Measurements from ENCODE around the gene GARIN1A.
"Not testable (repeated sequence)": the region's sequence is repeated elsewhere in the genome, so short reads cannot be mapped to it uniquely, and the experiment has no call there.

Gene GARIN1A

DNA sequence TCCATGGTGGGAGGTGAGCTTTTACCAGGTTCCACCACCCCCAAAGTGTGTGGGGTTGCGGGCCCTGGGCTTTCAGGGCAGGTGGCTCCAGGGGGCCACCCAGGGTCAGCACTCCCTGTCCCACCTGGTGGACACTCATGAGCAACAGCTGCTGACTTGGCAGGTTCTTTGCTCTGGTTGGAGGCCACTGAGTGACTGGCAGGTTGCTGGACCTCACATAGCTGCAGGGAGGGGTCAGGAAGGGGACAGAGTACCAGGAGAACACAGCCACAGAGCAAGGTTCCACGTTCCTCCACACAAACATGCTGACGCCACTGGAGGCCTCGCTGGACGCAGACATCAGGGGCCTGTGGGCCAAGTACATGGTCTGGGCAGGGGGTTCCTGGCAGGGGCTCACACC is 13.7 kb upstream of the GARIN1A start:
- H3K4me1 ChIP-seq (ENCODE audit: control insufficient read depth, insufficient read depth, low read length); H3K27ac ChIP-seq (ENCODE audit: low read length); H3K4me3 ChIP-seq (ENCODE audit: low read length); H3K27me3 ChIP-seq (ENCODE audit: control insufficient read depth, insufficient read depth, low read length); H3K36me3 ChIP-seq (ENCODE audit: control insufficient read depth, insufficient read depth, low read length); H3K9me3 ChIP-seq (ENCODE audit: control insufficient read depth, insufficient read depth, low read length); DNase-seq (ENCODE audit: low read depth, low spot score): not testable (repeated sequence)
- WGBS (ENCODE audit: insufficient coverage, insufficient read length), result no CpG with 5 or more reads among the region's 5 CpGs

DNA sequence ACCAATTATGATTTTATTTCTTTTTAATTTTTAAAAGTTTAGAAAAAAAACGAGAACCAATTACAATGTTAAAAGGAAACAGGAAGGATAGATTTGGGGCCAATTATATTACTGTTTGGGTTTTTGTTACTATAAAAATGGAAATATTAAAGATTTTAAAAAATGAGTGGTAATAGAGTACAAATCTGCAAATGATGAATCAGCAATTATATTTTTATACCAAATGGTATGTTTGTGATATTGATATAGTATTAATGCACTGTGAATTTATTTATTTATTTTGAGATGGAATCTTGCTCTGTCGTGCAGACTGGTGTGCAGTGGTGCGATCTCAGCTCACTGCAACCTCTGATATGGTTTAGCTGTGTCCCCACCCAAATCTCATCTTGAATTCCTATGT is 11.5 kb upstream of the GARIN1A start:
- Histone ChIP-seq H3K4me3 (ENCODE audit: low read length) (no peak overlapping the region), H3K4me1 (ENCODE audit: control insufficient read depth, insufficient read depth, low read length) (no peaks in the 10 kb centered on the region), H3K36me3 (ENCODE audit: control insufficient read depth, insufficient read depth, low read length) (no peaks in the 10 kb centered on the region), H3K27me3 (ENCODE audit: control insufficient read depth, insufficient read depth, low read length) (no peaks in the 10 kb centered on the region), H3K9me3 (ENCODE audit: control insufficient read depth, insufficient read depth, low read length) (no peaks in the 10 kb centered on the region), H3K27ac (ENCODE audit: low read length) (no peak overlapping the region)
- 100% methylated on average over 1 of the region's 3 CpGs for WGBS (ENCODE audit: insufficient coverage, insufficient read length)
- no peak for DNase-seq (ENCODE audit: low read depth, low spot score)

DNA sequence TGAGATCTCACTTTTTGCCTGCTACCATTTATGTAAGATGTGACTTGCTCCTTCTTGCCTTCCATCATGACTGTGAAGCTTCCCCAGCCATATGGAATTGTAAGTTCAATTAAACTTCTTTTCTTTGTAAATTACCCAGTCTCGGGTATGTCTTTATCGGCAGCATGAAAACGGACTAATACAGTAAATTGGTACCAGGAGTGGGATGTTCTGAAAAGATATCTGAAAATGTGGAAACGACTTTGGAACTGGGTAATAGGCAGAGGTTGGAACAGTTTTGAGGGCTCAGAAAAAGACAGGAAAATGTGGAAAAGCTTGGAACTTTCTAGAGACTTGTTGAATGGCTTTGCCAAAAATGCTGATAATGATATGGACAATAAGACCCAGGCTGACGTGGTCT is 10.6 kb upstream of the GARIN1A start:
- no peak for DNase-seq (ENCODE audit: low read depth, low spot score)
- no CpG with 5 or more reads among the region's 5 CpGs for WGBS (ENCODE audit: insufficient coverage, insufficient read length)
- no peak overlapping the region for H3K4me3 ChIP-seq (ENCODE audit: low read length)
- no peaks in the 10 kb centered on the region for H3K4me1 ChIP-seq (ENCODE audit: control insufficient read depth, insufficient read depth, low read length)
- no peak overlapping the region for H3K27ac ChIP-seq (ENCODE audit: low read length)
- H3K27me3 ChIP-seq (ENCODE audit: control insufficient read depth, insufficient read depth, low read length), result no peaks in the 10 kb centered on the region
- H3K36me3 ChIP-seq (ENCODE audit: control insufficient read depth, insufficient read depth, low read length), result no peaks in the 10 kb centered on the region
- no peaks in the 10 kb centered on the region for H3K9me3 ChIP-seq (ENCODE audit: control insufficient read depth, insufficient read depth, low read length)

DNA sequence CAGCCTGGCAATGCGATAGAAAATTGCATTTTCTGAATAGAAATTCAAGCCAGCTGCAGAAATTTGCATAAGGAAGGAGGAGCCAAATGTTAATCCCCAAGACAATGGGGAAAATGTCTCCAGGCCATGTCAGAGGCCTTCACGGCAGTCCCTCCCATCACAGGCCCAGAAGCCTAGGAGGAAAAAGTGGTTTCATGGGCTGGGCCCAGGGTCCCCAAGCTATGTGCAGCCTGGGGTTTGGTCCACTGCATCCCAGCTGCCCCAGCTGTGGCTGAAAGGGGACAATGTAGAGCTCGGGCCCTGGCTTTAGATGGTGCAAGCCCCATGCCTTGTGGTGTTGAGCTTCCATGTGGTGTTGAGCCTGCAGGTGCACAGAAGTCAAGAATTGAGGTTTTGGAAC is 10.0 kb upstream of the GARIN1A start:
- Histone ChIP-seq H3K4me3 (ENCODE audit: low read length) (no peak overlapping the region), H3K9me3 (ENCODE audit: control insufficient read depth, insufficient read depth, low read length) (no peaks in the 10 kb centered on the region), H3K27me3 (ENCODE audit: control insufficient read depth, insufficient read depth, low read length) (no peaks in the 10 kb centered on the region), H3K36me3 (ENCODE audit: control insufficient read depth, insufficient read depth, low read length) (no peaks in the 10 kb centered on the region), H3K27ac (ENCODE audit: low read length) (no peak overlapping the region), H3K4me1 (ENCODE audit: control insufficient read depth, insufficient read depth, low read length) (no peaks in the 10 kb centered on the region)
- no CpG with 5 or more reads among the region's 3 CpGs for WGBS (ENCODE audit: insufficient coverage, insufficient read length)
- no peak for DNase-seq (ENCODE audit: low read depth, low spot score)

DNA sequence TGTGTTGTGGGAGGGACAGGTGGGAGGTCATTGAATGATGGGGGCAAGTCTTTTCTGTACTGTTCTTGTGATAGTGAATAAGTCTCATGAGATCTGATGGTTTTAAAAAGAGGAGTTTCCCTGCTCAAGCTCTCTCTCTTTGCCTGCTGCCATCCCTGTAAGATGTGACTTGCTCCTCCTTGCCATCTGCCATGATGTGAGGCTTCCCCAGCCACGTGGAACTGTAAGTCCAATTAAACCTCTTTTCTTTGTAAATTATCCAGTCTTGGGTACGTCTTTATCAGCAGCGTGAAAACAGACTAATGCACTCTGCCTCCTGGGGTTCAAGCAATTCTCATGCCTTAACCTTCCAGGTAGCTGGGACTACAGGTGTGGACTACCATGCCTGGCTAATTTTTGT is 8.9 kb upstream of the GARIN1A start:
- not testable (repeated sequence) for H3K9me3 ChIP-seq (ENCODE audit: control insufficient read depth, insufficient read depth, low read length); DNase-seq (ENCODE audit: low read depth, low spot score); H3K36me3 ChIP-seq (ENCODE audit: control insufficient read depth, insufficient read depth, low read length); H3K4me1 ChIP-seq (ENCODE audit: control insufficient read depth, insufficient read depth, low read length); H3K4me3 ChIP-seq (ENCODE audit: low read length); H3K27ac ChIP-seq (ENCODE audit: low read length); H3K27me3 ChIP-seq (ENCODE audit: control insufficient read depth, insufficient read depth, low read length)
- no CpG with 5 or more reads among the region's 3 CpGs for WGBS (ENCODE audit: insufficient coverage, insufficient read length)

DNA sequence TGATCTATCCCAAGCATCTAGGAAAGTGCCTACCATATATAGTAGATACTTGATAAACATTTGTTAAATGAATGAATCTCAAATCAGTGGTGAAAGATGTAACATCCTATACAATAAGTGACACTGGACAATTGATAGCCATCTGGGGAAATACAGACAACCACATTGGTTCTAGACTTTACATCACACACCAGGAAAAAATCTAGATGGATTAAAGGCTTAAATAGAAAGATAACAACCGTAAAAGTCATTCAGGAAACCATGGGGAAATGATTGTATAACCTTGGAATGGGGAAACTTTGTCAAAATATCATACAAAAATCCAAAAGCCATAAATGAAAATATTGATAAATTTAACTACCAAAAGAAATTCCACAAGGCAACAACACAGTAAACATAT is 7.0 kb upstream of the GARIN1A start:
- H3K36me3 ChIP-seq (ENCODE audit: control insufficient read depth, insufficient read depth, low read length), result no peaks in the 10 kb centered on the region
- no peaks in the 10 kb centered on the region for H3K4me1 ChIP-seq (ENCODE audit: control insufficient read depth, insufficient read depth, low read length)
- no peak overlapping the region for H3K4me3 ChIP-seq (ENCODE audit: low read length)
- no peak overlapping the region for H3K27ac ChIP-seq (ENCODE audit: low read length)
- no peaks in the 10 kb centered on the region for H3K9me3 ChIP-seq (ENCODE audit: control insufficient read depth, insufficient read depth, low read length)
- no peaks in the 10 kb centered on the region for H3K27me3 ChIP-seq (ENCODE audit: control insufficient read depth, insufficient read depth, low read length)
- WGBS (ENCODE audit: insufficient coverage, insufficient read length), result no CpG with 5 or more reads among the region's 1 CpG
- no peak for DNase-seq (ENCODE audit: low read depth, low spot score)

DNA sequence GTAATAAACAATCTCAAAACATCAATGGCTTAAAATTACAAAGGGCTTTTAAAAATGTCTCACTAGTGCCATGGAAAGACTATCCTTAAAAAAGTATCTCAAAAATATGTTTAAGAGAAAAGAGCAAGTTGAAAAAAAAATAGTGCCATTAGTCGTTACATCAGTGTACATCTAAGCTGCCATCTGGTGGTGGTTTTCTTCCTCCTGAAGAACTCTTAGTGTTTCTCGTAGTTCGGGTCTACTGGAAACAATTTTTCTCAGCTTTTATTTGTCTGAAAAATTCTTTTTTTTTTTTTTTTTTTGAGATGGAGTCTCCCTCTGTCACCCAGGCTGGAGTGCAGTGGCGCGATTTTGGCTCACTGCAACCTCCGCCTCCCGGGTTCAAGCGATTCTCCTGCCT is 5.9 kb upstream of the GARIN1A start:
- Histone ChIP-seq H3K36me3 (ENCODE audit: control insufficient read depth, insufficient read depth, low read length) (no peaks in the 10 kb centered on the region), H3K27me3 (ENCODE audit: control insufficient read depth, insufficient read depth, low read length) (no peaks in the 10 kb centered on the region), H3K9me3 (ENCODE audit: control insufficient read depth, insufficient read depth, low read length) (no peaks in the 10 kb centered on the region), H3K27ac (ENCODE audit: low read length) (no peak overlapping the region), H3K4me1 (ENCODE audit: control insufficient read depth, insufficient read depth, low read length) (no peaks in the 10 kb centered on the region), H3K4me3 (ENCODE audit: low read length) (no peak overlapping the region)
- WGBS (ENCODE audit: insufficient coverage, insufficient read length), result no CpG with 5 or more reads among the region's 8 CpGs
- no peak for DNase-seq (ENCODE audit: low read depth, low spot score)

DNA sequence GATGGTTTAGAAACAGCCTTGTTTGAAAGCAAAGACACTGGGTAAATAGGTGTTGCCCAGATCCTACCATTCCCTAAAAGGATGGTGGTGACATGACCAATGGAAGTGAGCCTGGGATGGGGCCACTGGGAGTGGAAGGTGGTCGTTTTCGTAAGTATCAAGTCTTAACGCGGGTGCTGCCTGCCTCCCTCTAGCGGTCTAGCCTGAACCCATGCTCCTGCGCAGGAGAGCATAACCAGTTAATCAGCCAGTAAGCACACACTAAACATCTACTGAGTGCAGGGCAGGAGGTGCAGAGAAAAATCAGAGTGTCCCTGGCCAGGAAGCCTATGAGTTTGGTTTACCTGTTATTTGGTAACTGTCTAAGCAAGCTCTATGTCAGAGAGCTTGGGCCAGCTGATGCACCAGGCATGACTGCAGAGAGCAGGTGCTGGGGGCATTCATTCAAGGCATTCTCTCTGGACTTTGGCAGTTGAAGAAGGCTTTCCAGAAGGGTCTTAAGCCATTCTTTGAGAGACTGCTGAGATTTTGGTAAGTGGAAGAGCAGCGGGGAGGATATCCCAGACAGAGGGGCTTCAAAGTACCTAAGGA is 930 bp downstream of the GARIN1A start:
- no peaks in the 10 kb centered on the region for H3K36me3 ChIP-seq (ENCODE audit: control insufficient read depth, insufficient read depth, low read length)
- no peaks in the 10 kb centered on the region for H3K9me3 ChIP-seq (ENCODE audit: control insufficient read depth, insufficient read depth, low read length)
- no CpG with 5 or more reads among the region's 7 CpGs for WGBS (ENCODE audit: insufficient coverage, insufficient read length)
- no peaks in the 10 kb centered on the region for H3K27me3 ChIP-seq (ENCODE audit: control insufficient read depth, insufficient read depth, low read length)
- H3K27ac ChIP-seq (ENCODE audit: low read length), result no peak overlapping the region
- DNase-seq (ENCODE audit: low read depth, low spot score), result peak; percentile 29
- H3K4me1 ChIP-seq (ENCODE audit: control insufficient read depth, insufficient read depth, low read length), result no peaks in the 10 kb centered on the region
- H3K4me3 ChIP-seq (ENCODE audit: low read length), result no peak overlapping the region

DNA sequence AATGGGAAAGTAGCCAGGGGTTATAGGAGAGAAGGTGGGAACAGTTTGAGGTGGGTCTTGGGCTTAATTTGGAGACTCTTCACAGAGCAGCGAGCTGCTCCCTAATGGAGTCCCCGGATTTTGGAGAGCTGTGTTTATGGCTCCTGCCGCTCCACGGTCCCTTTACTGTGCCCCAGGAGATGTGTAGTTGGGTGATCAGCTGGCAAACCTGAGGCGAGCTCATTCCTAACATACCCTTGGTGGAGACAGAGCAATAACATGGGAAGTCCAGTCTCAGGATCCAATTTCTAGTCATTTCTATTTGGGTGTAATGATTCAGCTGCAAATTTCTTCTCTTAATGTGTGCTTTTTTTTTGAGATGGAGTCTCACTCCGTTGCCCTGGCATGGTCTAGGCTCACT is 1.5 kb downstream of the GARIN1A start:
- no peaks in the 10 kb centered on the region for H3K36me3 ChIP-seq (ENCODE audit: control insufficient read depth, insufficient read depth, low read length)
- no CpG with 5 or more reads among the region's 6 CpGs for WGBS (ENCODE audit: insufficient coverage, insufficient read length)
- H3K9me3 ChIP-seq (ENCODE audit: control insufficient read depth, insufficient read depth, low read length), result no peaks in the 10 kb centered on the region
- no peaks in the 10 kb centered on the region for H3K27me3 ChIP-seq (ENCODE audit: control insufficient read depth, insufficient read depth, low read length)
- H3K4me1 ChIP-seq (ENCODE audit: control insufficient read depth, insufficient read depth, low read length), result no peaks in the 10 kb centered on the region
- no peak for DNase-seq (ENCODE audit: low read depth, low spot score)
- no peak overlapping the region for H3K27ac ChIP-seq (ENCODE audit: low read length)
- no peak overlapping the region for H3K4me3 ChIP-seq (ENCODE audit: low read length)

DNA sequence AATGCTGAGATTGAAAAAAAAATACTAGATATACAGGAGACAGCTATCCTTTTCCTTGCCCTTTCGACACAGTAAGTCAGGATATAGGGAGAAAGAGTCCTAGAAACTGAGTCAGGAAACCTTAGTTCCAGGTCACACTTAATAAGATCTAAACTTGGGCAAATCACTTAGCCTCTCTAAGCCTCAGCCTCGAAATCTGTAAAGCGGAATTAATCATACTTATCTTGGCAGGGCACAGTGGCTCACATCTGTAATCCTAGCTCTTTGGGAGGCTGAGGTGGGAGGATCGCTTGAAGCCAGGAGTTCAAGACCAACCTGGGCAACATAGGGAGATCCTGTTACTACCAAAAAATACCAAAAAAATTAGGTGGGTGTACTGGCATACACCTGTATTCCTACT is 4.6 kb downstream of the GARIN1A start:
- no peak overlapping the region for H3K4me3 ChIP-seq (ENCODE audit: low read length)
- no peaks in the 10 kb centered on the region for H3K36me3 ChIP-seq (ENCODE audit: control insufficient read depth, insufficient read depth, low read length)
- no peak overlapping the region for H3K27ac ChIP-seq (ENCODE audit: low read length)
- H3K27me3 ChIP-seq (ENCODE audit: control insufficient read depth, insufficient read depth, low read length), result no peaks in the 10 kb centered on the region
- no CpG with 5 or more reads among the region's 4 CpGs for WGBS (ENCODE audit: insufficient coverage, insufficient read length)
- H3K4me1 ChIP-seq (ENCODE audit: control insufficient read depth, insufficient read depth, low read length), result no peaks in the 10 kb centered on the region; the same call in 1 of the 2 replicates
- no peak for DNase-seq (ENCODE audit: low read depth, low spot score)
- H3K9me3 ChIP-seq (ENCODE audit: control insufficient read depth, insufficient read depth, low read length), result no peaks in the 10 kb centered on the region

DNA sequence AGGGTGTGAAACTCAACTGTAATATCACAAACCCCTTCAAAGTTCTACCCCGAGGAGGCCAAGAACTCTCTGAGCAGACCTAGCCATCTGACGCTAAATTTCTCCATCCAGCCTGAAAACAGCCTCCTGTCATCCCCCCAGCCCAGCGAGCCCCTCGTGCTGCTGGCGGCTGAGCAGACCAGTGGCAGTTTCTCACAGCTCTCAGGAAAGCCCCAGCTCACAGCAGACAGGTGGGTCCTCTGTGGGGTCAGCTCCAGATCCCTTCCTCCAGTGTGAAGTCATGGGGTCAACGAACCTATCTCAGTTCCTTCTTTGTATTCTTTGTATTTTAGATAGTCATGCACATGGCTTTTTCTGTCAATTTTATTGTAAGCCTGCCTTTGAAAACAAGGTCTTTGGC is 7.8 kb downstream of the GARIN1A start:
- Histone ChIP-seq H3K4me3 (ENCODE audit: low read length) (no peak overlapping the region), H3K36me3 (ENCODE audit: control insufficient read depth, insufficient read depth, low read length) (no peaks in the 10 kb centered on the region), H3K4me1 (ENCODE audit: control insufficient read depth, insufficient read depth, low read length) (no peaks in the 10 kb centered on the region; the same call in 1 of the 2 replicates), H3K27me3 (ENCODE audit: control insufficient read depth, insufficient read depth, low read length) (no peaks in the 10 kb centered on the region), H3K27ac (ENCODE audit: low read length) (no peak overlapping the region), H3K9me3 (ENCODE audit: control insufficient read depth, insufficient read depth, low read length) (no peaks in the 10 kb centered on the region)
- no CpG with 5 or more reads among the region's 6 CpGs for WGBS (ENCODE audit: insufficient coverage, insufficient read length)
- DNase-seq (ENCODE audit: low read depth, low spot score), result no peak
